Prostate gland (tissue), 2 donors: ENCODE data around the gene ELF2. TPM values are rescaled to one million over a fixed set of nuclear protein-coding genes. Genes with fewer than 3 reads are reported as not detected.
"Not testable (repeated sequence)": the region's sequence is repeated elsewhere in the genome, so short reads cannot be mapped to it uniquely, and the experiment has no call there.

ENCODE experiments used
- DNase-seq: peaks from one replicate; pipeline ENCODE4 v3.0.0-alpha.2; 2019; ENCODE audit warnings: low spot score
- H3K27ac ChIP-seq, 2 donors: fragments of 200-600 bp; sonication (generic); 2 replicates each; pipeline ENCODE4 v1.5.1; 2017 to 2019
- H3K27me3 ChIP-seq: fragments of 200-600 bp; sonication (generic); replicated peaks from 2 replicates; pipeline ENCODE4 v1.5.1; 2019; ENCODE audit not compliant: insufficient read depth
- H3K36me3 ChIP-seq, 2 donors: fragments of 200-600 bp; sonication (generic); 1 replicate in 1 of 2; 2 replicates in 1 of 2; pipeline versions ENCODE4 v1.5.1 to v1.8.1; 2017 to 2019
- H3K4me1 ChIP-seq: fragments of 200-600 bp; sonication (generic); replicated peaks from 2 replicates; pipeline ENCODE4 v1.5.1; 2019
- H3K4me3 ChIP-seq, 2 donors: fragments of 200-600 bp; sonication (generic); 2 replicates each; pipeline ENCODE4 v1.5.1; 2017 to 2019
- H3K9me3 ChIP-seq: fragments of 200-600 bp; sonication (generic); 2 replicates; pipeline ENCODE4 v1.5.1; 2017
- POLR2A ChIP-seq: fragments of 450-650 bp; IDR thresholded peaks from one replicate; pipeline ENCODE4 v1.6.1; 2016; ENCODE audit warnings: antibody characterized with exemption, mild to moderate bottlenecking
- POLR2AphosphoS5 ChIP-seq: sonication (generic); formaldehyde crosslinking; IDR thresholded peaks from one replicate; pipeline ENCODE4 v1.6.1; 2017; ENCODE audit warnings: antibody characterized with exemption
- WGBS: methylation state at CpG from one replicate; pipeline ENCODE4 v1.1.5; 2018; 5-methylcytosine and 5-hydroxymethylcytosine counted together
- intact Hi-C: fragments of 100-400 bp; cut with DNase I; formaldehyde crosslinking; loops from one replicate; pipeline ENCODE4 v1.14.2; 2022
- total RNA-seq, 2 donors: library from RNA; depleted of rRNA; stranded (reverse); fragments of >200 nt; gene quantifications; one replicate each; pipeline ENCODE4 v1.1.0, GENCODE V29; 2016
- TF ChIP-seq, protein P1 (sequence below), 4 experiments: fragments of 200-600 bp in 2 of 4; fragments of 450-650 bp in 2 of 4; sonication (generic) in 2 of 4; IDR thresholded peaks; 1 replicate in 3 of 4; 2 replicates in 1 of 4; pipeline ENCODE4 v1.5.1; 2016 to 2019; ENCODE audit warnings: antibody characterized with exemption in 4 of 4, mild to moderate bottlenecking in 2 of 4, moderate library complexity in 2 of 4

ELF2 gene
- total RNA-seq, 2 donors from 2014 or later: 53.2 to 61.7 TPM

DNA sequence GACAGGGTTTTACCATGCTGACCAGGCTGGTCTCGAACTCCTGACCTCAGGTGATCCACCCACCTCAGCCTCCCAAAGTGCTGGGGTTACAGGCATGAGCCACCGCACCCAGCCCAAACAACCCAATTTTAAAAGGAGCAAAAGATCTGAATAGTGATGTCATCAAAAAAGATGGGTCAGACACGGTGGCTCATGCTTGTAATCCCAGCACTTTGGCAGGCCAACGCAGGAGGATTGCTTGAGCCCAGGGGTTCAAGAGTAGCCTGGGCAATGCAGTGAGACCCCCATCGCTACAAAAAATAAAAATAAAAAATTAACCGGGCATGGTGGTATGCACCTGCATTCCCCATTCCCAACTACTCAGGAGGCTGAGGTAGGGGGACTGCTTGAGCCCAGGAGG is 6.1 kb downstream of the ELF2 start:
- DNase-seq: no peak
- 88% methylated on average over 6 of the region's 6 CpGs for WGBS
- Histone ChIP-seq H3K4me3 (no peak overlapping the region), H3K4me1 (no peaks in the 10 kb centered on the region), H3K27ac (no peak overlapping the region), H3K36me3 (no peaks in the 10 kb centered on the region), H3K27me3 (no peaks in the 10 kb centered on the region), H3K9me3 (no peaks in the 10 kb centered on the region)
- intact Hi-C loops: no loop called here
- TF ChIP-seq POLR2A (no peak), POLR2AphosphoS5 (no peak)
- TF ChIP-seq, protein P1, sequence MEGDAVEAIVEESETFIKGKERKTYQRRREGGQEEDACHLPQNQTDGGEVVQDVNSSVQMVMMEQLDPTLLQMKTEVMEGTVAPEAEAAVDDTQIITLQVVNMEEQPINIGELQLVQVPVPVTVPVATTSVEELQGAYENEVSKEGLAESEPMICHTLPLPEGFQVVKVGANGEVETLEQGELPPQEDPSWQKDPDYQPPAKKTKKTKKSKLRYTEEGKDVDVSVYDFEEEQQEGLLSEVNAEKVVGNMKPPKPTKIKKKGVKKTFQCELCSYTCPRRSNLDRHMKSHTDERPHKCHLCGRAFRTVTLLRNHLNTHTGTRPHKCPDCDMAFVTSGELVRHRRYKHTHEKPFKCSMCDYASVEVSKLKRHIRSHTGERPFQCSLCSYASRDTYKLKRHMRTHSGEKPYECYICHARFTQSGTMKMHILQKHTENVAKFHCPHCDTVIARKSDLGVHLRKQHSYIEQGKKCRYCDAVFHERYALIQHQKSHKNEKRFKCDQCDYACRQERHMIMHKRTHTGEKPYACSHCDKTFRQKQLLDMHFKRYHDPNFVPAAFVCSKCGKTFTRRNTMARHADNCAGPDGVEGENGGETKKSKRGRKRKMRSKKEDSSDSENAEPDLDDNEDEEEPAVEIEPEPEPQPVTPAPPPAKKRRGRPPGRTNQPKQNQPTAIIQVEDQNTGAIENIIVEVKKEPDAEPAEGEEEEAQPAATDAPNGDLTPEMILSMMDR (IDR thresholded peaks at IDR 0.05): no peak

GRCh38 chr4:139167774-139168444 is 9.1 kb downstream of the ELF2 start:
- 76% methylated on average over 5 of the region's 5 CpGs for WGBS
- Histone ChIP-seq H3K36me3 (no peaks in the 10 kb centered on the region), H3K4me3 (no peak overlapping the region), H3K27me3 (no peaks in the 10 kb centered on the region), H3K9me3 (no peaks in the 10 kb centered on the region), H3K4me1 (no peaks in the 10 kb centered on the region), H3K27ac (no peak overlapping the region)
- intact Hi-C loops: loop anchor here (5.0 kb wide), 2 partner anchors 66 to 136 kb away; no protein-coding TSS in a partner anchor
- no peak for DNase-seq
- TF ChIP-seq, protein P1 (IDR thresholded peaks at IDR 0.05): peak in 2 of 4 experiments; percentile 36 to 56
- TF ChIP-seq POLR2A: no peak
- TF ChIP-seq POLR2AphosphoS5: no peak

DNA sequence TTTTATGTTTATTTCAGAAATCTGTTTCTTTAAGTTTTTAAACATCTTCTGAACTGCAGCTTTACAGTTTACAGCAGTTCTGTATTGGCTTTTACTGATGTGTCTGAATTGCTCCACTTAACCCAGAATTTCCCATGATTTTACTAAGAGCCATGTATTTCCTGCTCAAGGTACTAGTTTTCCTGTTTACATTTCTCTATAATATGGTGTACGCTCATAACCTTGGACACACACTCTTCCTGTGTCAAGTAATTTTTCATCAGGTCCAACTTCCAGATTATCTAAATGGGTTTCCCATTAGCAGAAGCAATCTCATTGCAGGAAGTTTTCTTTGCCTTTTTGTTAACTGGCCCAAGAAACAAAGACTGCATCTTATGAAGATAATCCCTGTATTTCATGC is 12.3 kb downstream of the ELF2 start:
- Histone ChIP-seq H3K9me3 (no peaks in the 10 kb centered on the region), H3K27me3 (no peaks in the 10 kb centered on the region), H3K4me3 (no peak overlapping the region), H3K4me1 (no peaks in the 10 kb centered on the region), H3K27ac (no peak overlapping the region), H3K36me3 (no peaks in the 10 kb centered on the region)
- TF ChIP-seq POLR2AphosphoS5 (no peak), POLR2A (no peak)
- TF ChIP-seq, protein P1 (IDR thresholded peaks at IDR 0.05): no peak
- intact Hi-C loops: loop anchor here (5.0 kb wide), 2 partner anchors 62 to 132 kb away; no protein-coding TSS in a partner anchor
- DNase-seq: no peak
- WGBS: 83% methylated on average over 1 of the region's 1 CpG

- H3K27me3 ChIP-seq: no peaks in the 10 kb centered on the region
- no peaks in the 10 kb centered on the region for H3K9me3 ChIP-seq
- intact Hi-C loops: no loop called here
- H3K27ac ChIP-seq: no peak overlapping the region
- DNase-seq: no peak
- H3K36me3 ChIP-seq: no peaks in the 10 kb centered on the region
- TF ChIP-seq, protein P1 (IDR thresholded peaks at IDR 0.05): no peak
- no peak for TF ChIP-seq POLR2A
- no peak for TF ChIP-seq POLR2AphosphoS5
- no peak overlapping the region for H3K4me3 ChIP-seq
- WGBS: 89% methylated on average over 2 of the region's 2 CpGs
- no peaks in the 10 kb centered on the region for H3K4me1 ChIP-seq
Measured at GRCh38 chr4:139163806-139164206, 13.2 kb downstream of the ELF2 start.

GRCh38 chr4:139157977-139158376 is 19.0 kb downstream of the ELF2 start:
- H3K27ac ChIP-seq, intact Hi-C loops, H3K9me3 ChIP-seq, DNase-seq, H3K27me3 ChIP-seq, H3K4me3 ChIP-seq, H3K36me3 ChIP-seq, H3K4me1 ChIP-seq: not testable (repeated sequence)
- 87% methylated on average over 9 of the region's 9 CpGs for WGBS
